Activated CD4-positive, CD25-positive, alpha-beta regulatory T cell treated with anti-CD3 and anti-CD28 coated beads, Interleukin-2, amount 50 U/mL, for 24 hours (primary cell): ENCODE results near the gene SLC6A19.
"Not testable (repeated sequence)": the region's sequence is repeated elsewhere in the genome, so short reads cannot be mapped to it uniquely, and the experiment has no call there.

Experiments
- ATAC-seq, 2 donors: fragments of 150-1000 bp; cut with Tn5 transposase; one replicate each; pipeline ENCODE4 v1.10.0; 2021; ENCODE audit warnings: mild to moderate bottlenecking in 1 of 2, moderate library complexity in 1 of 2

Gene SLC6A19

DNA sequence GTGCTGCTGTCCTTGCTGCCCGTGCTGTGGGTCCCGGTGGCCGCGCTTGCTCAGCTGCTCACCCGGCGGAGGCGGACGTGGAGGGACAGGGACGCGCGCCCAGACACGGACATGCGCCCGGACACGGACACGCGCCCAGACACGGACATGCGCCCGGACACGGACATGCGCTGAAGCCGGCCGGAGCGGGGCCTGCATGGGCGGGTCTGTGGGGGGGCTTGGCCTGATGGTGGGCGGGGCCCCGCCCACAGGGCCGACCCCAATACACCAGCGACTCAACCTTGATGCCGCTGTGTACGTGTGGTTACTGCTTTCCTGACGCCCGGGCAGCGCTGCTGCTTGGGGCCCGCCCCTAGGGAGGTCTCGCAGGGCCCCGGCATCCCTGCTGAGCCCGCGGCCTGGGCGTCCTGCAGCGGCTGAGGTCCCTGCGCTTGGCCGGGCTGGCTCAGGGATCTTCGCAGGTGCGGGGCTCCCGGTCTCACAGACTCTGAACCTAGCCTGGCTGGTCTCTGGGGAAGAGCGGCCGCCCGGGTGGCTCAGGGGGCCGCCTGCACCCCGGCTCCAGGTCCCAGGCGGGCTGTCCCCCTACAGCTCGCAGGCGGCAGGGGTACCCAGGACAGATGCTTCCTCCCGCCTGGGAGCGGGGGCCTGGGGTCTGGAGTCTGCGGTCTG, 44.6 kb downstream of the SLC6A19 start:
- no peak for ATAC-seq

DNA sequence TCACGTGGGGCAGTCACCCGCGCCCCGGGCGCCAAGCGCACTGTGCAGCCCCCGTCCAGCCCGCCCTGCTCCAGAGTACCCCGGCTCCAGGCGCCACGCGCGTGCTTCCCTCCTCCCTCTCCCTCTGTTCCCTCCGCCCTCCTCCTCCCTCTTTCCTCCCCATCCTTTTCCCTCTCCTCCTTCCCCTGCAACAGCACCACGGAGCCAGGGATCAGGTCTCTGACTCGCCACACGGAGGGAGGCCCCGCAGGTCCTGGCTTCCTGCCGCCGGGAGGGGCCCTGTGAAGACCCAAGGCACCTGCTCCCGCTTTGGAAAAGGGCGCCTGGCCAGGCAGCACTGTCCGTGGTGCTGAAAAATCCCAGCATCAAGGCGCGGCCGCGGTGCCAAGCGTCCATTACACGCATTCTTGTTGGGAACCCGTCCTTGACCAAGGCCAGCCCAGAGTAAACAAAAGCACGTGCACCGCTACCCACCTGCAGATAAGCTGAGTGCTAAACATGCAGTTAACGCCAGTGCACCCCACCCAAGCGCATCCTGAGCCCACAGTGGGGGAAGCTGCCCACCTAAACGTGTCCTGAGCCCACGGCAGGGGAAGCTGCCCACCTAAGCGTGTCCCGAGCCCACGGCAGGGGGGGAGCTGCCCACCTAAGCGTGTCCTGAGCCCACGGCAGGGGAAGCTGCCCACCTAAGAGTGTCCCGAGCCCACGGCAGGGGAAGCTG, 45.5 kb downstream of the SLC6A19 start:
- ATAC-seq: no peak

DNA sequence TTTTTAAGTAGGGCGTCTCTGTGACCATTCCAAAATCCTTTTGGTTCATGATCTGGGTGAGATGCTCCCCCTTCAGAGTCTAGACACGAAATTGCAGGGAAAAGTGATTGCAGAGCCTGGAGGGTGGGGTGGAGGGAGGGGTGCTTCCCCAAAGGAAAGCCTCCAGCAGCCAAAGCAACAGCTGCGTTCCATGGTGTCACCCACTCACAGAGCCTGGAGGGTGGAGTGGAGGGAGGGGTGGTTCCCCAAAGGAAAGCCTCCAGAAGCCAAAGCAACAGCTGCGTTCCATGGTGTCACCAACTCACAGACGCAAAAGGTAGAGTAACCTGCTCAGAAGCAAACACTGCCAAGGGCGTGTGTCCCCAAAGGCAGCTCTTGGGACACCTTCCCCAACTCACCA, 46.4 kb downstream of the SLC6A19 start:
- ATAC-seq: no peak

GRCh38 chr5:1249366-1250280, 48.2 kb downstream of the SLC6A19 start:
- no peak for ATAC-seq

DNA sequence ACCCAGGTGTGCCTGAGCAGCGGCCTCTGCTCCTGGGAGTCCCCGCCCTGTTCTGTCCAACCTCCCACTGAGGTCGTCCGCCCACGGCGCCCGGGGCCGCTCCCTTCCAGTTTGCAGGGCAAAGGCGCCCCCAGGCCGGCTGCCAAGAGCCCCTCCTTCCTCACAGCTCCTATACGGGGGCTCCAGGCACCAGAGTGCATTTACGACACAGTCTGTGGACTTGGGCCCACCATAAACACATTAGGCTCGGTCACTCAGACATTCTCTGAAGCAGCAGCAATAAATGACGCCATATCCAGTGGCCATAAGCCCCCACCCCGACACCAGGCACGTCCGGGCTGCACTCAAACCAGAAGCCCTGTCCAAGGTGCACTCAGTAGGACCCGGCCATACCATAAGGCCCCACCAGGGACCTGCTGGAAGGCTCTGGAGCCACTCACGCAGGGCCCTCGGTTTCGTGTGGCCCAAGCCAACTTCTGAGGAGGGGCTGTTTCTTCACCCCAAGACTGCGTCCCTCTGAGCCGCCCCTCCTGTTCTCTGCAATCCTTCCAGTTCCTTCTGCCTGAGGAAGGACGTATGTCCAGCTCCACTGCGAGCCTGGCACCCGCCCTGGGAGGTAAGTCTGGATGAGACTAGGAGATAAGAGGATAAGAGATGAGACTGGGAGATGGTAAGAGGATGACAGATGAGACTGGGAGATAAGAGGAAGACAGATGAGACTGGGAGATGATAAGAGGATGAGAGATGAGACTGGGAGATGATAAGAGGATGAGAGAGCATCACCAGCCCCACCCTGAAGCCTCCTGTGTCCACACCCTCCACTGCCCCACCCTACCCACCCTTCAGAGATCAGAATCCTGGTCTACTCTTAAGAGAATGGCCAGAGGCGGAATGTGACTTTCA, 50.5 kb downstream of the SLC6A19 start:
- no peak for ATAC-seq

DNA sequence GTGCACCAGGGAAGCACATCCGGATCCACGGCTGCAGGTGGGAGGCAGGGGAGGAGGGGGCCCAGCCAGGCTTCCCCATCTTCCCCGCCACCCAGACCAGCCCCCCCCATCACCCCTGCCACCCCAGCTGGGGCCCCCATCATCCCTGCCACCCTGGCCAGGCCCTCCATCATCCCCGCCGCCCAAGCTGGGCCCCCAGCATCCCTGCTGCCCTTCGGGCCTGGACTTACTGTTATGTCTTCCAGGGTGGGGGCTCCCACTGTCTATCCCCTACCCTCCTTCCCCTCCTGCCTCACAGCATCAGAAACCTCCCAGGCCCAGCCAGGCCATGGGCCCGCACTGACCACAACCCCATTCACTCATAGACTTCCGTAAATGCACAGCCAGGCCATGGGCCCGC, 51.3 kb downstream of the SLC6A19 start:
- no peak for ATAC-seq

- no peak for ATAC-seq
Observed at GRCh38 chr5:1253456-1254105, 52.2 kb downstream of the SLC6A19 start.

DNA sequence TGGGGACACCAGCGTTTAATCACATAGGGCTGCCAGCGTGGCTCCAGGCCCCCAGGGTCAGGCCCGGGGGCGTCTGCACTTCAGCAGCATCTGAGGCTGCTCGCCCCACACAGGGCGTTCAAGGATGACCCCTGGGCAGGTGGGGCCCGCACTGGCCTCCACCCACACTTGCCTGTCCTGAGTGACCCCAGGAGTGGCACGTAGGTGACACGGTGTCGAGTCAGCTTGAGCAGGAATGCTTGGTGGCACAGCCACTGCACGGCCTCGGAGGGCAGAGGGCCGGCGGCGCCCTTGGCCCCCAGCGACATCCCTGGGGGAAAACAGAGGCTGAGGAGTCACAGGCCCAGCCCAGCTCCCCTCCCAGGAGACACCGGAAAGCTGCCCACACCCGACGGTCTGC, 52.8 kb downstream of the SLC6A19 start:
- ATAC-seq: no peak

DNA sequence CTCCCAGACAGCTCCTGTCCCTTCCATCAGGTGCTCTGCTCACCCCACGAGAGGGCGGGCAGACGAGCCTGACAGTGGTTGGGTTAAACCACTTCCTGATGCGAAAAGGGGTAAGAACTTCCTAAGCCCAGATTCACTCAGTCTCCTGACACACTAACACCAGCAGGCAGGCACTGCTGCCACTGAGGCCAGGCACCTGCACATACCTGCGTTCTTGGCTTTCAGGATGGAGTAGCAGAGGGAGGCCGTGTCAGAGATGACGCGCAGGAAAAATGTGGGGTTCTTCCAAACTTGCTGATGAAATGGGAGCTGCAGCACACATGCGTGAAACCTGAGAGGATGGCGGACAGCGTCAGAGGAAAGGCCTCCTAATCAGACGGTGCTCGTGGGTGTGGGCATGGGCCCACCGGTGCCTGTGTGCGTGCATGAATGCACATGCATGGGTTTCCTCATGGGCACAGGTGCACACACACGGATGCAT, 53.7 kb downstream of the SLC6A19 start:
- ATAC-seq: peak; percentile 41 to 52

GRCh38 chr5:1256776-1257175, 55.4 kb downstream of the SLC6A19 start:
- no peak for ATAC-seq

GRCh38 chr5:1257363-1257762, 56.0 kb downstream of the SLC6A19 start:
- no peak for ATAC-seq

GRCh38 chr5:1257841-1258240, 56.4 kb downstream of the SLC6A19 start:
- no peak for ATAC-seq

GRCh38 chr5:1259806-1260480, 58.5 kb downstream of the SLC6A19 start:
- no peak for ATAC-seq

DNA sequence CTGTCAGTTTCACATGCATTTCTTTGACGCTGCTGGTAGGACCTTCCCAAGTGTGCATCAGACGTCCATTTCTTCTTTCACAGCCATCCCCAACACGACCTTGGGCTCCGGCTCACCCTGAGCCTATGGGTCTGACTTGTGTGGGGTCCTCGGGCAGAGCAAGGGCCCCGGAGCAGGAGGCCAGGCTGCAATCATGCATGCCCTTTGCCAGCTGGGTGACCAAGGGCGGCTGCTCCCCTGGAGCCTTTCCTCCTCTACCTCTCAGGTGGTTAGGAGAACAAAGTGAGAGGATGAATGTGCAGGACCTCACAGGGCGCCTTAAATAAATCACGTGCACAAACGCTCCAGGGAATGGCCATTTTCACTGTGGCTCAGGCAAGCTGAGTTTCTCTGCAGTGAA, 60.2 kb downstream of the SLC6A19 start:
- no peak for ATAC-seq

GRCh38 chr5:1262381-1262780, 61.0 kb downstream of the SLC6A19 start:
- no peak for ATAC-seq

DNA sequence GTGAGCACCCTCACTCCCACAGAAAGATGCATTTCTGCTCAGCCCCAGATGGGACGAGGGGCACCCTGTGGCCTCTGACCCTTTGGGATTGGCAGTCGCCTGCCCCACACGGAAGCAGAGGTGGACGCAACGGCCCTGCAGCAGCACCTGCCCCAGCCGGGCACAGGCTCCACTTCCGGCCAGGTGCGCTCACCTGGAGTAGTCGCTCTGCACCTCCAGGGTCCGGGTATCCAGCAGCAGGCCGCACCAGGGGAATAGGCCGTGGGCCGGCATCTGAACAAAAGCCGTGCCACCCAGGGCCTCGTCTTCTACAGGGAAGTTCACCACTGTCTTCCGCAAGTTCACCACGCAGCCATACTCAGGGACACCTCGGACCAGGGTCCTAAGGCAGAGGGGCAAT, 62.8 kb downstream of the SLC6A19 start:
- ATAC-seq: no peak

DNA sequence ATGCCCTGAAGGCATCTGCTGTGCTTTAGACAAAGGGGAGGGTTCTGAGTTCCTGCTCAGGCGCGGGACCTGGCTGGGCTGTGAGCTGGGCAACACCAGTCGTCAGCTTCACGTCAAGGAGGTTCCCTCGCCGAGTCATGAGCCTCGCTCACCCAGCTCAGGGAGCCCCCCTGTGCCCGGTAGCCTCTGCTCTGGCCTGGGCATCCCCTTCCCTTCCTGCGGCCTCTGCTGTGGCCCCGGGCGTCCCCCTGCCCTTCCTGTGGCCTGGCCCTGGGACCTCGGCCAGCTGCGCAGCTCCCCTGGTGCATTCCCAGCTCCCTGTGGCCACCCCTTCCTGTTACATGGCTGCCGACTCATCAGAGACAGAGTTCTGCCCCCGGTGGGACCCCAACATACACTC, 63.6 kb downstream of the SLC6A19 start:
- no peak for ATAC-seq

GRCh38 chr5:1265461-1266455, 64.4 kb downstream of the SLC6A19 start:
- no peak for ATAC-seq

DNA sequence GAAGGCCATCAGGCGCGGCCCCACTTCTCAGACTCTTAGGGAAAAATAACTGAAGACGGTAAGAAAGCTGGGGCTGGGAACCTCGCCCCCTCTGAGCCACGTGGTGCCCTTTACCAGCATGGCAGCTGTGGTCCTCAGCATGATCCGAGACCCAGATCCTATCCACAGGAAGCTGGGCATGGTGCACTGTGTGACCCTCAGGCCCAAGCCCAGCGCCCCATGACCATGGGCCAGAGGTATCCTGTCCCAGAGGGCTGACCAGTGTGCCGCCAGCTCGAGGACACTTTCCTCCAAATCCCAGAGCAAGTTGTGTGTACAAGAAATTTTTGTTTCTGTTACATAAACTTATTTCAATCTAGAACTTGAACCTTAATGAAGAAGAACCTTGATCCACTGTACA, 65.4 kb downstream of the SLC6A19 start:
- ATAC-seq: no peak

GRCh38 chr5:1267464-1267863, 66.1 kb downstream of the SLC6A19 start:
- not testable (repeated sequence) for ATAC-seq
